HepG2 (cell line): ENCODE results near the gene PKMYT1. TPM values are rescaled to one million over a fixed set of nuclear protein-coding genes. Genes with fewer than 3 reads are reported as not detected.

Experiments
- ATAD3A ChIP-seq: sonication (generic); formaldehyde crosslinking; IDR thresholded peaks from 2 replicates; pipeline ENCODE4 v1.4.0; 2020; ENCODE audit warnings: missing genetic modification reagents
- DNMT3B ChIP-seq: conservative IDR thresholded peaks from 2 replicates; pipeline ENCODE4 v1.6.1; 2016; ENCODE audit warnings: missing biosample characterization, control low read depth
- EED ChIP-seq: sonication (generic); formaldehyde crosslinking; IDR thresholded peaks from 2 replicates; pipeline ENCODE4 v1.5.0; 2020; ENCODE audit warnings: mild to moderate bottlenecking, missing genetic modification reagents
- IRF2 ChIP-seq: IDR thresholded peaks from 2 replicates; pipeline ENCODE4 v1.6.1; 2018; ENCODE audit warnings: missing genetic modification reagents, missing compliant biosample characterization
- JUND ChIP-seq: sonication (generic); formaldehyde crosslinking; IDR thresholded peaks from 2 replicates; pipeline ENCODE4 v1.8.0; 2022; ENCODE audit warnings: mild to moderate bottlenecking, missing genetic modification reagents
- MXD4 ChIP-seq: IDR thresholded peaks from 2 replicates; pipeline ENCODE4 v1.6.1; 2016; ENCODE audit warnings: mild to moderate bottlenecking, missing biosample characterization, missing genetic modification reagents
- NFIB ChIP-seq: sonication (generic); formaldehyde crosslinking; IDR thresholded peaks from 2 replicates; pipeline ENCODE4 v1.9.0; 2021; ENCODE audit warnings: missing genetic modification reagents, mild to moderate bottlenecking, borderline replicate concordance
- REL ChIP-seq: sonication (generic); formaldehyde crosslinking; conservative IDR thresholded peaks from 2 replicates; pipeline ENCODE4 v1.8.0; 2022; ENCODE audit warnings: mild to moderate bottlenecking, missing genetic modification reagents, moderate library complexity
- SIN3B ChIP-seq: fragments of 150-350 bp; IDR thresholded peaks from 2 replicates; pipeline ENCODE4 v1.6.1; 2014; ENCODE audit warnings: low read length
- SMAD1 ChIP-seq: sonication (generic); formaldehyde crosslinking; IDR thresholded peaks from 2 replicates; pipeline ENCODE4 v1.4.0; 2020; ENCODE audit warnings: missing genetic modification reagents, low read depth, mild to moderate bottlenecking, borderline replicate concordance
- YEATS4 ChIP-seq: sonication (generic); formaldehyde crosslinking; IDR thresholded peaks from 2 replicates; pipeline ENCODE4 v1.4.0; 2020; ENCODE audit warnings: missing genetic modification reagents, borderline replicate concordance
- ZNF260 ChIP-seq: sonication (generic); formaldehyde crosslinking; IDR thresholded peaks from 2 replicates; pipeline ENCODE4 v1.4.0; 2020; ENCODE audit warnings: missing genetic modification reagents, low read depth, mild to moderate bottlenecking, borderline replicate concordance
- ZNF33B ChIP-seq: sonication (generic); formaldehyde crosslinking; IDR thresholded peaks from 2 replicates; pipeline ENCODE4 v1.5.1; 2020; ENCODE audit warnings: mild to moderate bottlenecking, missing genetic modification reagents
- ZNF441 ChIP-seq: sonication (generic); formaldehyde crosslinking; IDR thresholded peaks from 2 replicates; pipeline ENCODE4 v1.7.0; 2021; ENCODE audit warnings: missing genetic modification reagents, borderline replicate concordance
- ZNF530 ChIP-seq: sonication (generic); formaldehyde crosslinking; IDR thresholded peaks from 2 replicates; pipeline ENCODE4 v1.5.0; 2020; ENCODE audit warnings: low read depth, mild to moderate bottlenecking, missing genetic modification reagents
- ZNF569 ChIP-seq: sonication (generic); formaldehyde crosslinking; IDR thresholded peaks from 2 replicates; pipeline ENCODE4 v1.5.0; 2020; ENCODE audit warnings: mild to moderate bottlenecking, missing genetic modification reagents, moderate library complexity, borderline replicate concordance
- ZNF577 ChIP-seq: sonication (generic); formaldehyde crosslinking; IDR thresholded peaks from 2 replicates; pipeline ENCODE4 v1.4.0; 2020; ENCODE audit warnings: mild to moderate bottlenecking, low read depth, missing genetic modification reagents, borderline replicate concordance
- ZNF713 ChIP-seq: sonication (generic); formaldehyde crosslinking; IDR thresholded peaks from 2 replicates; pipeline ENCODE4 v1.4.0; 2020; ENCODE audit warnings: mild to moderate bottlenecking, missing genetic modification reagents
- polyA plus RNA-seq, 8 experiments: library from polyadenylated mRNA; depleted of rRNA in 3 of 8; stranded (reverse) in 7 of 8; unstranded in 1 of 8; fragments of >200 nt; fragmentation: Illumina TruSeq in 4 of 8; extraction: Trizol in 4 of 8; gene quantifications; 2 replicates each; pipeline versions ENCODE4 v1.2.1 to v1.2.3, GENCODE V29; 2011 to 2016; ENCODE audit warnings: low read depth in 4 of 8, missing spikeins in 1 of 8, mixed read lengths in 1 of 8; ENCODE audit not compliant: insufficient read depth in 1 of 8
- total RNA-seq, 5 experiments: library from RNA; depleted of rRNA; stranded (reverse); fragments of >200 nt; fragmentation: Illumina TruSeq; extraction: Trizol; gene quantifications; 2 replicates each; pipeline ENCODE4 v1.2.3, GENCODE V29; 2016; ENCODE audit warnings: low read depth in 1 of 5
- TF ChIP-seq, protein P1 (sequence below): sonication (generic); formaldehyde crosslinking; IDR thresholded peaks from 2 replicates; pipeline ENCODE4 v1.8.0; 2022; ENCODE audit warnings: mild to moderate bottlenecking, missing genetic modification reagents, borderline replicate concordance
- TF ChIP-seq, protein P2 (sequence below): sonication (generic); formaldehyde crosslinking; IDR thresholded peaks from 2 replicates; pipeline ENCODE4 v1.4.0; 2020; ENCODE audit warnings: low read depth, mild to moderate bottlenecking, missing genetic modification reagents
- TF ChIP-seq, protein P3 (sequence below): IDR thresholded peaks from 2 replicates; pipeline ENCODE4 v1.6.1; 2012; ENCODE audit warnings: inconsistent platforms
- TF ChIP-seq, protein P4 (sequence below): sonication (generic); formaldehyde crosslinking; IDR thresholded peaks from 2 replicates; pipeline ENCODE4 v1.8.1; 2023; ENCODE audit warnings: mild to moderate bottlenecking, missing genetic modification reagents
- TF ChIP-seq, protein P5 (sequence below): sonication (generic); formaldehyde crosslinking; IDR thresholded peaks from 2 replicates; pipeline ENCODE4 v1.5.0; 2020; ENCODE audit warnings: mild to moderate bottlenecking, low read depth, missing genetic modification reagents, borderline replicate concordance

Gene PKMYT1
- total and polyA plus RNA-seq, 2 of the 13 experiments (the other 11 are each of a cell fraction or from before 2014, with no cell fraction given): 7.0 to 27.8 TPM

DNA sequence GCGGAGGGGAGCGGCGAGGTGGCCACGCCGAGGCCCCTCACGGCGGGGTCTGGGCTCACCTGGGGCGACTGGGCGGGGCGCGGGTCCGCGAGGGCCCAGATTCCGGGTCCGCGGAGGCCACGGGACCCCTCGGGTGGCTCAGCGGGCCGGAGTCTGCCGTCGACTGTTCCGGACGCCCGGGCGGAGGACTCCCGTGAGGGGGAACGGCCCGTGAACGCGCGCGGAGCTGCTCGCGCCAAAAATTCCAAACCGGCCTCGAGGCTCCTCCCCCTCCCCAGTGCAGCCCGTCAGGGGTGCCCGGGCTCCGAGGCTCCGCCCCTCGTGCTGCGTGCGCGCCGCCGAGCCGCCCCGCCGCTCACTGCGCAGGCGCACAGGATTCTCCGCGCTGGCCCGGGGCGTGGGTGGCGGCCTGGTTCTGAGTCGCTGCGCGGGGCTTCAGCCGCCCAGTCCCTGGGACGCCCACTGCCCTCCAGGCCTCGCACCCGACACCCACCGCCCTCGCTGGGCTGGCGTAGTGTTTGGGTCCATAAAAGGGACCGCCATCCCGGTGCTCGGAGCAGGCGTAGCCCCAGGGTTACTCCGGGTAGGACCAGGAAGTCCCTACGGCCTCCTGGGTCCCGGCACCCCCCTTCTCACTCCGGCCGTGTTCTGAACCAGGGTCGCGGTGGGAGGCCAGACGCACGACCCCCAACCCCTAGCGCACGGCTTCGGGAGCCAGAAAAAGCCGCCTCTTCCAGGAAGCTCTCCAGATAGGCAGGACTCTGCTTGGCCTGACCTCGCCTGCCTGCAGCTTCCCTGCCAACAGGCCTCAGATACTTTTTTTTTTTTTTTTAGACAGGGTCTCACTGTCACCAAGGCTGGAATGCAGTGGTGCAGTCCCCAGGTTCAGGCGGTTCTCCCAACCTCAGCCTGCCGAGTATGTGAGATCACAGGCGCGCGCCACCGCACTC is at the start of gene PKMYT1 (continued):
- no peak for TF ChIP-seq ATAD3A
- no peak for TF ChIP-seq ZNF530 (CRISPR knock-in tag)
- TF ChIP-seq EED (CRISPR knock-in tag): 0 out of 2 replicates have a peak, but pooled peaks have one; percentile 19
- peak; percentile 53; the same call in 1 of the 2 replicates for TF ChIP-seq IRF2
- TF ChIP-seq, protein P1, sequence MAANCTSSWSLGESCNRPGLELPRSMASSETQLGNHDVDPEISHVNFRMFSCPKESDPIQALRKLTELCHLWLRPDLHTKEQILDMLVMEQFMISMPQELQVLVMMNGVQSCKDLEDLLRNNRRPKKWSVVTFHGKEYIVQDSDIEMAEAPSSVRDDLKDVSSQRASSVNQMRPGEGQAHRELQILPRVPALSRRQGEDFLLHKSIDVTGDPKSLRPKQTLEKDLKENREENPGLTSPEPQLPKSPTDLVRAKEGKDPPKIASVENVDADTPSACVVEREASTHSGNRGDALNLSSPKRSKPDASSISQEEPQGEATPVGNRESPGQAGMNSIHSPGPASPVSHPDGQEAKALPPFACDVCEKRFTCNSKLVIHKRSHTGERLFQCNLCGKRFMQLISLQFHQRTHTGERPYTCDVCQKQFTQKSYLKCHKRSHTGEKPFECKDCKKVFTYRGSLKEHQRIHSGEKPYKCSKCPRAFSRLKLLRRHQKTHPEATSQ (CRISPR knock-in tag): no peak
- TF ChIP-seq, protein P2, sequence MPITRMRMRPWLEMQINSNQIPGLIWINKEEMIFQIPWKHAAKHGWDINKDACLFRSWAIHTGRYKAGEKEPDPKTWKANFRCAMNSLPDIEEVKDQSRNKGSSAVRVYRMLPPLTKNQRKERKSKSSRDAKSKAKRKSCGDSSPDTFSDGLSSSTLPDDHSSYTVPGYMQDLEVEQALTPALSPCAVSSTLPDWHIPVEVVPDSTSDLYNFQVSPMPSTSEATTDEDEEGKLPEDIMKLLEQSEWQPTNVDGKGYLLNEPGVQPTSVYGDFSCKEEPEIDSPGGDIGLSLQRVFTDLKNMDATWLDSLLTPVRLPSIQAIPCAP (CRISPR knock-in tag): no peak
- TF ChIP-seq ZNF713 (CRISPR knock-in tag): 0 out of 2 replicates have a peak, but pooled peaks have one; percentile 18
- TF ChIP-seq SMAD1: 0 out of 2 replicates have a peak, but pooled peaks have one; percentile 23
- peak; percentile 74; the same call in 1 of the 2 replicates for TF ChIP-seq ZNF441 (CRISPR knock-in tag)
- TF ChIP-seq JUND (CRISPR knock-in tag): peak; percentile 30; the same call in 1 of the 2 replicates
- TF ChIP-seq NFIB: no peak
- 0 out of 2 replicates have a peak, but pooled peaks have one; percentile 31 for TF ChIP-seq ZNF260 (CRISPR knock-in tag)
- TF ChIP-seq DNMT3B (CRISPR knock-in tag): no peak
- TF ChIP-seq SIN3B: peak; percentile 83
- TF ChIP-seq YEATS4 (CRISPR knock-in tag): peak; percentile 82
- TF ChIP-seq REL: 0 out of 2 replicates have a peak, but pooled peaks have one; percentile 48
- peak; percentile 69 for TF ChIP-seq MXD4 (CRISPR knock-in tag)
- TF ChIP-seq ZNF33B (CRISPR knock-in tag): peak; percentile 56; the same call in 1 of the 2 replicates
- TF ChIP-seq, protein P3, sequence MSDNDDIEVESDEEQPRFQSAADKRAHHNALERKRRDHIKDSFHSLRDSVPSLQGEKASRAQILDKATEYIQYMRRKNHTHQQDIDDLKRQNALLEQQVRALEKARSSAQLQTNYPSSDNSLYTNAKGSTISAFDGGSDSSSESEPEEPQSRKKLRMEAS: peak; percentile 76
- TF ChIP-seq, protein P4, sequence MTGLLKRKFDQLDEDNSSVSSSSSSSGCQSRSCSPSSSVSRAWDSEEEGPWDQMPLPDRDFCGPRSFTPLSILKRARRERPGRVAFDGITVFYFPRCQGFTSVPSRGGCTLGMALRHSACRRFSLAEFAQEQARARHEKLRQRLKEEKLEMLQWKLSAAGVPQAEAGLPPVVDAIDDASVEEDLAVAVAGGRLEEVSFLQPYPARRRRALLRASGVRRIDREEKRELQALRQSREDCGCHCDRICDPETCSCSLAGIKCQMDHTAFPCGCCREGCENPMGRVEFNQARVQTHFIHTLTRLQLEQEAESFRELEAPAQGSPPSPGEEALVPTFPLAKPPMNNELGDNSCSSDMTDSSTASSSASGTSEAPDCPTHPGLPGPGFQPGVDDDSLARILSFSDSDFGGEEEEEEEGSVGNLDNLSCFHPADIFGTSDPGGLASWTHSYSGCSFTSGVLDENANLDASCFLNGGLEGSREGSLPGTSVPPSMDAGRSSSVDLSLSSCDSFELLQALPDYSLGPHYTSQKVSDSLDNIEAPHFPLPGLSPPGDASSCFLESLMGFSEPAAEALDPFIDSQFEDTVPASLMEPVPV (CRISPR knock-in tag): peak; percentile 86; the same call in 1 of the 2 replicates
- TF ChIP-seq, protein P5, sequence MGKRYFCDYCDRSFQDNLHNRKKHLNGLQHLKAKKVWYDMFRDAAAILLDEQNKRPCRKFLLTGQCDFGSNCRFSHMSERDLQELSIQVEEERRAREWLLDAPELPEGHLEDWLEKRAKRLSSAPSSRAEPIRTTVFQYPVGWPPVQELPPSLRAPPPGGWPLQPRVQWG (CRISPR knock-in tag): no peak
- no peak for TF ChIP-seq ZNF569 (CRISPR knock-in tag)
- no peak for TF ChIP-seq ZNF577 (CRISPR knock-in tag)
